ENCODE data around the gene GNG4.

The GNG4 gene

DNA sequence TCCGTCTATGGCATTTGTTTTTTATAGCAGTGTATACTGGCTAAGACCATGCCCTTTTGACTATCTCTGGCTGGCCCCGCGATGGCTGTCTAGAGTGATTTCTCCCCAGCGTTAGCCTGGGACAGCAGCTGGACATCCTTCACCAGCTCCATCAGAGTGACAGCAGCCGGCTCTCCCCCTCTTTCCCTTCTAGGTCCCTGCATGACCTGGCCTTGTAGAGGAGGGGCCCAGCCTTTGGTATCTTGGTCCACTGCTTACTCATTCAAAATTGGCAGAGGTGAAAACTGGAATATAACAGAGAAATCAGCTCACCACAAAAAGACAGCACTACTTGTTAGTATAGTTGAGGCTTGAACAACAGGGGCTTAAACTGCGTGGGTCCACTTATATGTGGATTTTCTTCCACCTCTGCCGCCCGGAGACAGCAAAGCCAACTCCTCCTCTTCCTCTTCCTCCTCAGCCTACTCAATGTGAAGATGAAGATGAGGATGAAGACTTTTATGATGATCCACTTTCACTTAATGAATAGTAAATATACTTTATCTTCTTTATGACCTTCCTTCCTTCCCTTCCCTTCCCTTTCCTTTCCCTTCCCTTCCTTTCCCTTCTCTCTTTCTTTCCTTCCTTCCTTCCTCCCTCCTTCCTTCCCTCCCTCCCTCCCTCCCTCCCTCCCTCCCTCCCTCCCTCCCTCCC is 116.0 kb downstream of the GNG4 start:
- DNase-seq (ENCODE audit: low spot score), result no peak

DNA sequence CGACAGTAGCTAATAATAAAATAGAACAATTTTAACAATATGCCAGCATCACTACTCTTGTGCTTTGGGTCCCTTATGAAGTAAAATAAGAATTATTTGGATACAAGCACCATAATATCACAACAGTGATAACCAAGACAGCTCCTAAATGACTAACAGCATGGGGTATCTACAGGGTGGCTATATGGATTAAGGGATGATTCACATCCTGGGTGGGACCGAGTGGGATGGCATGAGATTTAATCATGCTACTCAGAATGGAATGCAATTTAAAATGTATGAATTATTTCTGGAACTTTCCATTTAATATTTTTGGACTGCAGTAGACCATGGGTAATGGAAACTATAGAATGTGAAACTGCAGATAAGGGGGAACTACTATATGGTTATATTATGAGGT is 117.2 kb downstream of the GNG4 start:
- DNase-seq (ENCODE audit: low spot score), result no peak

DNA sequence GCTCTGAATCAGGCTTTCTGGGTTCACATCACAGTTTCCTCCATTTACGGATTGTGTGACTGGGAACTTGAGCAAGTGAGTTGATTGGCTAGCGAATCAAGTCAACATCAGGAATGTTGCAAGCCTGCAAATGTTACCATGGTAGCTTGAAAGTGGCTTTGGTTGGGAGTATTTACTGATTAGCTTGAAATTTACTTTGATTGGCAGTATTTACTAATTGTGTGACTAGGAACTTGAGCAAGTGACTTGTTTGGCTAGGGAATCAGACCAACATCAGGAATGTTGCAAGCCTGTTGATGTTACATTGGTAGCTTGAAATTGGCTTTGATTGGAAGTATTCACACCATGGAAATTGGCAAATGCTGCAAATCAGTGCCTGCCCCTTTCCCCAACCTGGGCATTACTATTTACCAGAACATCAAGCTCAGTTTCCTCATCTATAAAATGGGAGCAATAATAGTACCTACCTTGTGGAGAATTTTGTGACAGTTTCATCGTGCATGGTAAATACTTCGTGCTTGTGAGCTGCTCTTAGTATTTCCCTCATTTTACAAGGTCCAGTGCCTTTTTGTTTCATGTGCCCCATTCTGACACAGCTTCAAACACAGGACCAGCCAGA is 122.3 kb downstream of the GNG4 start:
- DNase-seq (ENCODE audit: low spot score), result no peak

DNA sequence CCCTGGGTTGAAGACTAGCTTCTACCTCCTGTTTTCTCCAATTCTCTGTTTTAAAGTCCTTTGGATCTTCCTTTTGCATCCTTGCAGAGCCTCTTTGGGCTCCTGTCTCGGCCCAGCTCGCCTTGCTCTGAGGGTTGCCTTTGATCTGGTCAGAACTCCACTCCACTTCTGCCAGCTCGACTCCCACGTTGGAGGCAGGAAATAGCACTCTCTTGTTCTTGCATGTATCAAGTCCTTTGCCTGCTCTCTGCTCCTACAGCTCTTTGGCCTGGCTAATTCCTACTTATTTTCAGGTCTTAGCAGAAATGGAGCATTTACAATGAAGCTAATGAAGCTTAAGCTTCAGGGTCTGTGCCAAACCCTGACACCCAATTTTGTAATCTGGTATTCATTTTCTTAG is 124.3 kb downstream of the GNG4 start:
- no peak for DNase-seq (ENCODE audit: low spot score)

DNA sequence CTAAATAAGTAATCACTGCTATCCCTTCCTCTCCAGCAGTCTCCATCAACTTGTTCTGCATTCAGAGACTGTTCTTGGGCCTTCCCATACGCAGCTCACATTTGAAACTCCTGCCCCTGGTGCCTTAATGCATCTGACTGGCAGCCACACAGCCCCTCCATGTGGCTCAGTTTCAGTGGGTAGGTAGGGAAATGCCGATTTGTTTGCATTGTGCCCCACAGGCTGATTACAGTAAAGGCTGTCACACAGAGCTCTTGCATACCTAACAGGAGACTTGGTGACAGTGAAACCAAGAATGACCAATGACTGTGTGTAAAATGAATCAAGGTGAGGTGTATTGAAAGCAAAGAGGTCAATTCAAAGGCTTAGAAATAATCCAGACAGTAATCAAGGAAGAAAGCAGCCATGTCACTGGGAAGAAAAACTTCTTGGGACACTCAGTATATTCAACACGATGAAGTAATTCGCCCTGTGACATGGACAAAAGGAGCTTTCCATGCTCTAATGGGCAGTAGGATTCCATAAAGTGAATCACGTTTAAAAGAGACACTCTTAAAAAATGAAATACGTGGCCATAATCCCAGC is 132.6 kb downstream of the GNG4 start:
- no peak for DNase-seq (ENCODE audit: low spot score)

DNA sequence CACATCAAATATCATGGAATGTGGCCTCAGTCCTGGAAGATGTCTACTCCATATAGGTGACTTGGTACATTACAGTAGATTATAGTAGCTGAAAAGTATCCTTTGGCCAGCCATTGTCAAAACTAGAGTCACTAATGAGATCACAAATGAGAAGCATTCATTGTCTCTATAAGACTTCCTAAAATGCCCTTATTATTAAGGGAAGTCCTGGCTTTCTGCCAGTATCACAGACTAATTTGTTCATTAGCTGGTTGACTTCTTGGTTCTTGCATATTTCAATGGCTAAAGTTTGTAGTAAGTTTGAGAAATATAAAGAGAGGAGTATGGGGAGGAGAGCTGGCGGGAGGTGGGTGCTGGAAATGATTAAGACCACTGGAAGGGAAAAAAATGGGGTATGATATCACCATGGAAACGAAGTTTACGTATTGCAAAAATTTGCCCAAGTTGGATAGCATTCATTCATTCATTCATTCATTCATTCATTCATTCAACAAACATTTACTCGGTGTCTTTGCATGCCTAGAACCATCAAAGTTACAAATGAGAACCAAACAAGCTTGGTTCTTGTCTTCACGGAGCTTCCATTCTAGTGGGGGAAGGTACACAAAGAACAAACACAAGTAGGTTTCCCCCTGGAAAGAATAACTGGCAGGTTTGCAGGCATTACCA is 133.6 kb downstream of the GNG4 start:
- DNase-seq (ENCODE audit: low spot score), result no peak

DNA sequence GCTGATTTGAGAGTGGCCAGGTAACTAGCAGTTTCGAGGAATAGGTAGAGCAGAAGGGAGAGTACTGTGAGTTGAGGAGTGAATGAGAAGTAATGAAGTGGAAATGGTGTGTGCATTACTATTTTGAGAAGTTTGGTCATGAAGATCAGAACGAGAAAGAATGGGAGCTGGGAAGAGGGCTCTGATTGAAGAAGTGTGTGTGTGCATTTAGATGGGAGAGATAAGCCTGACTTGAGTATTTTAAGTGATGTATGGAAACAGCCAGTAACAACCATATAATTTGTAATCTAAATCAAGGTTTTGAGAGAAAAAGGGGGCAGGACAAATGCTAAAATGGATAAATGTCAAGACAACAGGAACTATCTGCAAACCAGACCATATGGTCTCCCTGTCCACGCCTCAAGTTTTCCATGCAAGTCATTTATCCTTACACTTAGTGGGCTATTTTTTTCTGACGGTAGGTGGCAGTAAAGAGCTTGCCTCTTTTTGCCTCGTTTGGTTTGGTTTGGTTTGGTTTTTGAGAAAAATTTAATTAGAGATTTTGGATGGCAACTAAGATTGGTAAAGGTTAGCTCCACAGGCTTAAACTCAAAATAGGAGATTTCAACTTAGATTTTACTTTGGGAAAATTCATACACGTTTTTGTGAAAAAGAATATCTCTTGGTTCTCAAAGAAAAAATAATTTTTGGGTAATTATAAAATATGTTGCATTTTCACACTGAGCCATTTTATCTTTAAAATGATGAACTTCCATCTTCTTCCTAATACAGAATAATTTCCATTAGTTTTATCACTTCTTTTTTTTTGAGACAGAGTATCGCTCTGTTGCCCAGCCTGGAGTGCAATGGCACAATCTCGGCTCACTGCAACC is 135.9 kb downstream of the GNG4 start:
- DNase-seq (ENCODE audit: low spot score), result peak; percentile 82

DNA sequence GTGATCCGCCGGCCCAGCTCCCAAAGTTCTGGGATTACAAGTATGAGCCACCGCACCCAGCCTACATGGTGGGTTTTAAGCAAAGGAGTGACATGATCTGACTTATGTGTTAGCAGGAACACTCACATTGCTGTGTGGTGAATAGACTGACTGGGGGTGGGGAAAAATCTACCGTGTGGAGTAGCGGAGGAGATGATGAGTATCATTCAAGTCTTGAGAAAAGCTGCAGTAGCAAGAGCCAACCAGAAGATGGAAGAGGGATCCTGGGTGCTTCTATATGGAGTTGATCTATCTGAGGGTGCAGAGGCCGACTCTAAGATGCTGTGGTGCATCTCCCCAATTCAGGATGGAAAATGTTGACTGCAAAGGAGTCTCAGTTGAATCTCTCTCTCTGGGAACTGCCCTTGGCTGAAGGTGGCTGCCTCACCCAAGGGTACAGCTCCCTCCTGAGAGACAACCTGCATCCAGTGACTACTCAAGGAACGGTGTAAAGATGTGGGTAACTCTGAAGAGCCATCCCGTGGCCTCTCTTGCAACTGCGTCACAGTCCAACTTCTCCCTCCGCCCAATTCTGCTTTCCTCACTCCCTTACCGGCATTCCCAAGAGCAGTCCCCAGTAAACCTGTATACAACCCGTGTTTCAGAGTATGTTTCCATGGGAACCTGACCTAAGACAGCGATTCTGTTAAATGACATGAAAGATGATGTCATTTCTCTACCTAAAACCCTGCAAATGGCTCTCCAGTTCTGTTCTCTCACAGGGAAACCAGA is 137.9 kb downstream of the GNG4 start:
- no peak for DNase-seq (ENCODE audit: low spot score)

DNA sequence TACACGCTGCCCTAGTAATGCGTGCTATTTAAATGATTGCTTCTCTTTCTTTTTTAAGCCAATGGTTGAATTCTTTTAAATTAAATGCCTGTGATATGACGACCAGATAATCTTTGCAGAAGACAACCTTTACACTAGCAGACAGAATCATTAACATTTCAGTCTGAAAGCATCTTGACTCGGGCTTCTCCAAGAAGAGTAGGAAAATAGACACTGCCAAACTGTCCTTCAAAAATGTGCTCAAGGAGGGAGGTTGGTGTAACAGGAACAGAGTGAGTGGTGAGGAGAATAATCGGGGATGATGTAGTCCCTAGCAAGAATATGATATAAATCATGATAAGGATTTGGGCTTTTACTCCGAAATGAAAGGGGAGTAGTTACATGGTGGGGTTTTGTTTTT is 138.8 kb downstream of the GNG4 start:
- DNase-seq (ENCODE audit: low spot score), result no peak

DNA sequence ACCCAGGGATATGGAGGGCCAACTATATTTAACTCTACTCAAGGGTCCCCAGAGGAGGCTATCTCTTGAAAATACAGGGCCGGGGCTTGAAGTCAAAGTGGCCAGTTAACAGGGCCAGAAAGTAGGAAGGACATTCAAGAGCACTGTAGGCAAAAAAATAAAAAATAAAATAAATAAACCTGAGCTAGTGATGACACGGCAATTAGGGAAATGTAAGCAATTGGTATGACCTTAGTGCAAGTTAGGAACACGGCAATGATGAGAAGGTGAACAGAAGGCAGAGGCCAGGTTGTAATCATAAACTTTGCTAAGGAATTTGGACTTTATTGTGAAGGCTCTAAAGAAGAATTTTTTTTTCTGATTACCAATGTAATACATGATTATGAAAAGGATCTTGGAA is 142.0 kb downstream of the GNG4 start:
- no peak for DNase-seq (ENCODE audit: low spot score)

DNA sequence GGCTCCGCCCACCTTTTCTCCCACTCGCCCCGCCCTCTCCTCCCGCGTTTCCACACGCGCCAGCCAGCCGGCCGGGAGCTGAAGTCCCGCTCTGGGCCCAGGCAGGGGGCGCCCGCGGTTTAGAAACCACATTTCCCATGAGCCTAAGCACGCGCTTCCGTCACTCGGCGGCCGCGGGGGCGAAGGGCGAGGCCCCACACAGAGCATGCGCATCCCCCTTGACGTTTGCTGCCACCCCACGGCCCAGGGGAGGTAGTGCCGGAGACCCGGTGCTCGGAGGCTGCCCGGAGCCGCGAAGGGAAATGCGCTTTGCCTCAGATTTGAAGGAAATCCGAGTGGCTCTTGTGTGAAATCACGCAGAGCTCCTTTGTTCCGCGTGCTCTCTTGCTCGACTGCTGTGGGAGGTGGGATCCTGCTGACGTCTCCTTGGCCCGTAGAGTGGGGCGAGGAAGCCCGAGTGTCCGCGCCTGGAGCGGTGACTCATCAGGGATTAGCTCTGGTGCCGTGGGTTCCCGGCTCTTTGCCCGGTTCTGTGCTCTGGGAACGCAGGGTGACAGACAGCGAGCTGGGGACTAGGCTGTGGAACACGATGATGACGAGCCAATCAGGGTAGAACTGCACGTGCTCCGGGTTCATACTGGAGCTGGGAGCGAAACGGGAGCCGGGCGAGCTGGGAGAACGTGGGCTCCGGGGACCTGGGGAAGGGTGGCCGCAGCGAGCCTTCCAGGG is 144.9 kb downstream of the GNG4 start:
- DNase-seq (ENCODE audit: low spot score), result peak; percentile 100

DNA sequence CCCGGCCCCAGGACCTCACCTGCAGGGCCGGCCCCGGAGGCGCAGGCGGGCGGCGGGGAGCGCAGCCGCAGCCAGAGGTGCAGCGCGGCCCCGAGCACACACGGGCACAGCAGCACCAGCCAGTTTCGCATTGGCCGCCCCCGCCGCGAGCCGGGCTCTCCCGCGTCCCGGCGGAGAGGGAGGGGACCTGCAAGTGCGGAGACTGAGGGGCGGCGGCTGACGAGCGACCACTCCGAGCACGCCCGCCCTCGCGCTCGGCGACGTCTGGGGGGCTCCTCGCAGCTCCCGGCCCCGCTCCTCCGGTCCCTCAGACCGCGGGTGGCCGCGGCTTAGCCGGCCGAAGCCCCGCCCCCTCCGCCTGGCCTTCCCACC is 145.5 kb downstream of the GNG4 start, which contains the start of gene B3GALNT2:
Gene B3GALNT2, minus strand, starts transcription at position 331 of the 372 bp plus-strand sequence. Its CDS starts 200 bp downstream, at position 131.
- no peak for DNase-seq (ENCODE audit: low spot score)

DNA sequence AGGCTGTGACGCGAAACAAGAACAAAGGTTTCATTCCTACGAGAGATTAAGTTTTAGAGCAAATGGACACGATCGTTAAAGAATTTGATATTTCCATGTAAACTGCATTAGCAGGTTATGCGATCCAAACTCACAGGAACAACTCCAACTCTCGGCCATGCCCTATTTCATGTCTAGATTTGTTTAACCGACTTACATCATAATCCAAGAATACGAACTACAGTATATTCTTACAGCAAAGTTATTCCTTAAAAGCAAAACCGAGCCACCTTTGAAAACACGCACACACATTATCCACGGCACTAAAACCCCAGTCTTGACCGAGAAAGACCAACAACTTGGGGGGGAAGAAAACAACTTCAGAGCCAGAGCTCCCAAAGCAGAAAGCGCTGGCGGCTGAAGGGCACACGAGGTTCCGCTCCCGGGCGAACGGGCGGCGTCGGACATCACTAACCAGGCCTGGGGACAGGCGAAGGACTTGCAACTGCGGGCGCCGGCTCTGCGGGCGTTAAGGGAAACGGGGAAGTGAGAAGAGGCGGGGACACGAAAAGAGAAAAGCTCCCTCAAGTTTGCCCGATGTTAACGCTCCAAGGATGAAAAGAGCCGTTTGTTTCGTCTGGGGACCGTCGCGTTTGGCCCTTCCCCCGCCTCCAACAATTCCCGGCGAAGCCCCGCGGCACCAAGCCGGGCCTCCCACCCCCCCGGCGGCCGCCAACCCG is 146.0 kb downstream of the GNG4 start:
- peak; percentile 52 for DNase-seq (ENCODE audit: low spot score)

DNA sequence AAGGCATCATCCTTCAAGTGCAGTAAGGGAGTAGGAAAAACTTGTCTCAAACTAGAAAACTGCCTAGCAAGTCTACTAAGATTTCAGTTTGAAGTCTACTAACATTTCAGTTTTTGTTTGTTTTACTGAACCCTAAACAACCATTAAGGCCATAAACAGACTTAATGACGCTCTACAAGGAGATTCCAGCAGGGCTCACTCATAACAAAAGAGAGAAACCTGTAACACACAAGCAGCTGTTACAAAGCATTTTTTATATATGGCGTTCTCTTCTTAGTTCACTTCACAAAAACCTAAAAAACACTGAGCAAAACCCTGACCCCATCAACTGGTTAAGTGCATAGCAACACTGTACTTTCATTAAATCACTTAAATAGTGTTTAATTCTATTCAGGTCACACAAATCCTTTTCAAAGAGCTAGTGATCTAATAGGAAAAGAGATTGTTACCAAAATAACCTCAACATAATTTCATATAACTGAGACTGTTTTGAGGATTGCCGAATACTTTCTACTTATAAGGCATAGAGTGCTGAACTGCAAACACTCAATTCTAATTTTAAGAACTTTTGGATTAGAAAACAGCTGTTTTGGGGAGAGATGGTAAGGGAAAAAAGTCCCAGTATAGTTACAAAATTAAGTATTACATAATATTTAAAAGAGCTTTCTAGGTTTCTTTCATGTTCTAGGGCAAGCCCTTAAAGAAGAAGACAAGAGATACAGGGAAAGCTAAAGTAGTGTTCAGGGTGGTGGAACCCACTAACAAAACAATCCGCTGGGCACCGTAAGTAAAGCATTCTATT is 146.8 kb downstream of the GNG4 start:
- DNase-seq (ENCODE audit: low spot score), result peak; percentile 17

DNA sequence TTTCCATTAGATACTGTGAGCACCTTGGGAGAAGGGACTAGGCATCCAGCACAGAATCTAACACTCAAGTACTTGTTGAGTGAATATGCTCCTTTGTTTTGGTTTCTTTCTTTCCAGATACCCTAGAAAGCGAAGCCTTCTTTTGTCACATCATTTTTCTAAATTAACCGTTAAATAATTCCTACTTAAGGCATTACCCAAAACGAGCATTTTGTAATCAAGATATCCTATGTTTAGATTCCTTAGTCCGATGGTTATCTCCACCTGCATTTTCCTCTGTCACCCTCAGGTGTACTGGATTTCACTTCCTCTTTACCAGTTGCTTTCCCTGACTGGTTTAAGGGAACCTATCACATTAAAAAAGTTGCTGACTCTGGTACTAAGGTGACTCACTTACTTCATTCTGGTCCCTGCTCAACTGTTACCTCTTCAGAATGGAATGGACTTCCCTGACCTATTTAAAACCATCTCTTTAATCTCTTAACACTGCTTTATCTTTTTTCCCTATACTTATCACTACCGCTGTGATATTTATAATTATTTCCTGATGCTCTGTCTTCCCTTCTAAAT is 148.5 kb downstream of the GNG4 start:
- no peak for DNase-seq (ENCODE audit: low spot score)

All from hematopoietic multipotent progenitor cell treated with erythropoietin and hydrocortisone succinate and interleukin-3 and kit ligand, for 17 days (in vitro differentiated cells).